ENCODE results near the gene ACSL1. TPM values are rescaled to one million over a fixed set of nuclear protein-coding genes. Genes with fewer than 3 reads are reported as not detected.

ACSL1 gene
- total and polyA plus RNA-seq, 9 of the 15 experiments (the other 6 are each of a cell fraction or from before 2014, with no cell fraction given) = 6.7 to 24.1 (median 15.0) TPM

- TF ChIP-seq REST (IDR thresholded peaks at IDR 0.05; ENCODE audit: borderline replicate concordance) = peak; percentile 45; the same call in 1 of the 2 replicates
- TF ChIP-seq REST (CRISPR knock-in tag; IDR thresholded peaks at IDR 0.05; ENCODE audit: low read depth) = 0 out of 2 replicates have a peak, but pooled peaks have one; percentile 57
- peak; percentile 100 for TF ChIP-seq NUFIP1 (IDR thresholded peaks at IDR 0.05; ENCODE audit: partially characterized antibody)
- TF ChIP-seq ZNF695 (CRISPR knock-in tag; IDR thresholded peaks at IDR 0.05) = no peak
- TF ChIP-seq MITF (IDR thresholded peaks at IDR 0.05) = peak; percentile 22; the same call in 1 of the 2 replicates
- peak in 1 of 2 experiments; percentile 16; a peak in 1 of 4 replicates for TF ChIP-seq ZNF639 (CRISPR knock-in tag; conservative IDR thresholded peaks at IDR 0.05 in 1 of 2, IDR thresholded peaks at IDR 0.05 in 1 of 2)
- no peak for TF ChIP-seq NR0B1 (IDR thresholded peaks at IDR 0.05; ENCODE audit: partially characterized antibody)
- no peak for TF ChIP-seq ERF (CRISPR knock-in tag; IDR thresholded peaks at IDR 0.05)
- TF ChIP-seq MTA2 (IDR thresholded peaks at IDR 0.05; ENCODE audit: low read depth) = no peak
- TF ChIP-seq CC2D1A (IDR thresholded peaks at IDR 0.05) = peak; percentile 74
- TF ChIP-seq CBX3 (IDR thresholded peaks at IDR 0.05; ENCODE audit: borderline replicate concordance in 1 of 2, low read length in 2 of 2) = peak in 1 of 2 experiments; percentile 99; a peak in 2 of 3 replicates
- no peak for TF ChIP-seq ID3 (CRISPR knock-in tag; IDR thresholded peaks at IDR 0.05)
- TF ChIP-seq ID3 (tag; IDR thresholded peaks at IDR 0.05) = peak; percentile 78
- peak; percentile 96 for TF ChIP-seq RNF2 (IDR thresholded peaks at IDR 0.05)
Observed at GRCh38 chr4:184733654-184734524, 91.9 kb downstream of the ACSL1 start, which contains the start of gene CENPU (continued).

Measured in K562 (cell line).